HepG2 (cell line): ENCODE measurements around the gene BMAL1.

Source experiments
- ARID3A ChIP-seq: IDR thresholded peaks from 2 replicates; pipeline ENCODE4 v1.6.1; 2012; ENCODE audit warnings: low read depth, low read length, improper control_type of control experiment
- ARNT ChIP-seq: fragments of 450-650 bp; IDR thresholded peaks from 2 replicates; pipeline ENCODE4 v1.6.1; 2017
- CEBPZ ChIP-seq: IDR thresholded peaks from 2 replicates; pipeline ENCODE4 v1.6.1; 2012; ENCODE audit warnings: low read length, improper control_type of control experiment
- CTCF ChIP-seq: sonication (generic); formaldehyde crosslinking; IDR thresholded peaks from 2 replicates; pipeline ENCODE4 v1.5.0; 2020; ENCODE audit warnings: mild to moderate bottlenecking, missing genetic modification reagents, moderate library complexity
- MLX ChIP-seq: IDR thresholded peaks from 2 replicates; pipeline ENCODE4 v1.6.1; 2016
- ZZZ3 ChIP-seq: sonication (generic); formaldehyde crosslinking; IDR thresholded peaks from 2 replicates; pipeline ENCODE4 v1.4.0; 2020; ENCODE audit warnings: missing genetic modification reagents, mild to moderate bottlenecking, borderline replicate concordance

GRCh38 chr11:13347901-13348300 is 70.3 kb downstream of the BMAL1 start:
- TF ChIP-seq ARNT, result no peak
- TF ChIP-seq CEBPZ, result no peak
- TF ChIP-seq ZZZ3, result no peak
- no peak for TF ChIP-seq MLX (CRISPR knock-in tag)
- TF ChIP-seq CTCF (CRISPR knock-in tag), result no peak
- TF ChIP-seq ARID3A, result no peak
